HG02798 (cell line): ENCODE data around the gene OR2F2.

ENCODE experiments used
- ATAC-seq: cut with Tn5 transposase; IDR thresholded peaks from one replicate; pipeline ENCODE4 v1.9.1; 2021; ENCODE audit warnings: mild to moderate bottlenecking; ENCODE audit not compliant: unreplicated experiment, poor library complexity

The OR2F2 gene

GRCh38 chr7:143974459-143974858 is 39.4 kb downstream of the OR2F2 start:
- ATAC-seq = no peak

DNA sequence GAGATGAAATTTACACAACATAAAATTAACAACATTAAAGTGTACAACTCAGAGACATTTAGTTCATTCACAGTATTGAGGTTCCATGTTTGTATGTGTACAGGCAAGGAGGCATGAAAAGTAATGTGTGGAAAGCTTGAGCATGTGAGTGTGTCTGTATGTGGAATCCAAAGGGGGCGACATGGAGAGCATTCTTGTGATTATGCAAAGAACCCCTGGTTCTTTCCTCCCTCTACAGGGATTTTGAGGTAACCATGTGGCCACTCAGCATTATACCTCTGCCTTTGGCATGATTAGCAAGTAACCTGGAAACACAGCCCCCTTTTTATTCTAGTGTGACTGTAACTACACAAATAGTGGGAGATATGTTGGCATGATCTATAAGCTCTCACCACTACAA is 40.6 kb downstream of the OR2F2 start:
- ATAC-seq = no peak

DNA sequence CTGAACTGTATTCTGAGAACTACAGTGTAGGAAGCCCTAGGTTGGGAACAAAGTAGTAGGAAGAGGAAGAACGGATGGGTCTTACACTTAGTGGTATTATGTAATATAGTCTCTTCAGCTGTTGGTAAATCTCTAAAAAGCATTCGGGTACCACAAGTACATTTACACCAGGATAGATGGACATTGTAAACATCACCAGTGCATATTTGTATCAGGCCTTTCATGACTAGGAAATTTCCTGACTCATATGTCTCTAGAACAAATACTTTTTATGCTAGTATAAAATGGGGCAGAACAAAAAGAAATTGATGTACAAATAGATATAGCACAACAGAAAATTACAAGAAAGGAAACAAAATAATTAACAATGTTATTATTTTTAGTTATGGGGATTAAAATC is 43.6 kb downstream of the OR2F2 start:
- ATAC-seq = no peak

GRCh38 chr7:143979359-143979758 is 44.3 kb downstream of the OR2F2 start:
- ATAC-seq = no peak

- no peak for ATAC-seq
Measured at GRCh38 chr7:143979998-143980397, 45.0 kb downstream of the OR2F2 start.

GRCh38 chr7:143980746-143981510 is 45.9 kb downstream of the OR2F2 start:
- ATAC-seq = no peak

DNA sequence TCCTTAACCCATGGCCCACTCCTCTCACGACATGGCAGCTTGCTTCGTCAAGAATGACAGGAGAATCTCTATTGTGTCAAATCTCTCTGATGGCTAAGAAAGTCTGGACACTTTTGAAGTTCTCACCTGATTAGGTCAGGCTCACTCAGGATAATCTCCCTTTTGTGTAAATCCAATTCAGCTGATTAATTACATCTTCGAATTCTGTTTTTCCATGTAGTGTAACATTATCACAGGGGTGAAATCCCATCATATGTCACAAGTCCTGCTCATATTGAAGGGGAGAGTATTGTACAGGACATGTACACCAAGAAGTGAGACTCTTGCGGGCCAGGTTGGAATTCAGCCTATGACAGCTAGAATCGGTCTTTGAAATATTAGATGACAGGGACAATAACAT is 48.9 kb downstream of the OR2F2 start:
- ATAC-seq = no peak
